ENCODE results near the gene ATP9B. TPM values are rescaled to one million over a fixed set of nuclear protein-coding genes. Genes with fewer than 3 reads are reported as not detected.

The ATP9B gene
- total RNA-seq, 1 donor from 2014 or later: 27.3 TPM

DNA sequence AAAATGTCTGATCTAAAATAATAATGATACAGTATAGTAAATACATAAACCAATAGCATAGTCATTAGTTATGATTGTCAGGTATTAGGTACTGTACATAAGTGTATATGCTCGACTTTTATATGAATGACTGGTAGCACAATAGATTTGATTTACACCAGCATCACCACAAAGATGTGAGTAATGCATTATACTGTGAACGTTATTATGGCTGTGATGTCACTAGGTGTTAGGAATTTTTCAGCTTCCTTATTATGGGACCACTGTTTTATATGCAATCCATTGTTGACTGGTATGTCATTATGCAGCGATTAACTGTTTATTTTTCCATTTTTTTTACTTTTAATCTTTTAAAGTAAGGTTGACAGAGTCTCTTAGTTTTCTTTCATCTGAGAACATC, 23.7 kb downstream of the ATP9B start:
- Mint-ChIP-seq H3K4me1 (ENCODE audit: unreplicated experiment) (peaks cover 1% of the 10 kb centered on the region), H3K36me3 (ENCODE audit: unreplicated experiment) (peaks cover 6% of the 10 kb centered on the region), H3K27ac (ENCODE audit: unreplicated experiment) (no peak overlapping the region), H3K9me3 (ENCODE audit: unreplicated experiment) (peaks cover 16% of the 10 kb centered on the region), H3K4me3 (ENCODE audit: unreplicated experiment) (no peak overlapping the region), H3K27me3 (ENCODE audit: unreplicated experiment) (no peaks in the 10 kb centered on the region)
- DNase-seq (ENCODE audit: extremely low spot score, unreplicated experiment): no peak
- TF ChIP-seq CTCF (IDR thresholded peaks at IDR 0.05): no peak

GRCh38 chr18:79093986-79094385, 24.8 kb downstream of the ATP9B start:
- no peak for DNase-seq (ENCODE audit: extremely low spot score, unreplicated experiment)
- peaks cover 11% of the 10 kb centered on the region for H3K36me3 Mint-ChIP-seq (ENCODE audit: unreplicated experiment)
- peaks cover 20% of the 10 kb centered on the region for H3K9me3 Mint-ChIP-seq (ENCODE audit: unreplicated experiment)
- TF ChIP-seq CTCF (IDR thresholded peaks at IDR 0.05): no peak
- H3K27me3 Mint-ChIP-seq (ENCODE audit: unreplicated experiment): no peaks in the 10 kb centered on the region
- H3K27ac Mint-ChIP-seq (ENCODE audit: unreplicated experiment): no peak overlapping the region
- no peak overlapping the region for H3K4me3 Mint-ChIP-seq (ENCODE audit: unreplicated experiment)
- H3K4me1 Mint-ChIP-seq (ENCODE audit: unreplicated experiment): peaks cover 6% of the 10 kb centered on the region

GRCh38 chr18:79095216-79095615, 26.0 kb downstream of the ATP9B start:
- no peak for TF ChIP-seq CTCF (IDR thresholded peaks at IDR 0.05)
- no peak overlapping the region for H3K27ac Mint-ChIP-seq (ENCODE audit: unreplicated experiment)

GRCh38 chr18:79100944-79101343, 31.8 kb downstream of the ATP9B start:
- TF ChIP-seq CTCF (IDR thresholded peaks at IDR 0.05): no peak
- H3K27me3 Mint-ChIP-seq (ENCODE audit: unreplicated experiment): no peaks in the 10 kb centered on the region
- no peak overlapping the region for H3K4me3 Mint-ChIP-seq (ENCODE audit: unreplicated experiment)
- no peak for DNase-seq (ENCODE audit: extremely low spot score, unreplicated experiment)
- H3K9me3 Mint-ChIP-seq (ENCODE audit: unreplicated experiment): peaks cover 5% of the 10 kb centered on the region
- no peak overlapping the region for H3K27ac Mint-ChIP-seq (ENCODE audit: unreplicated experiment)
- peaks cover 16% of the 10 kb centered on the region for H3K36me3 Mint-ChIP-seq (ENCODE audit: unreplicated experiment)
- H3K4me1 Mint-ChIP-seq (ENCODE audit: unreplicated experiment): peaks cover 7% of the 10 kb centered on the region

More at GRCh38 chr18:79095216-79095615, 26.0 kb downstream of the ATP9B start:
- H3K4me1 Mint-ChIP-seq (ENCODE audit: unreplicated experiment): peaks cover 9% of the 10 kb centered on the region
- no peaks in the 10 kb centered on the region for H3K27me3 Mint-ChIP-seq (ENCODE audit: unreplicated experiment)
- no peak overlapping the region for H3K4me3 Mint-ChIP-seq (ENCODE audit: unreplicated experiment)
- peaks cover 15% of the 10 kb centered on the region for H3K9me3 Mint-ChIP-seq (ENCODE audit: unreplicated experiment)
- peaks cover 10% of the 10 kb centered on the region for H3K36me3 Mint-ChIP-seq (ENCODE audit: unreplicated experiment)
- DNase-seq (ENCODE audit: extremely low spot score, unreplicated experiment): no peak

DNA sequence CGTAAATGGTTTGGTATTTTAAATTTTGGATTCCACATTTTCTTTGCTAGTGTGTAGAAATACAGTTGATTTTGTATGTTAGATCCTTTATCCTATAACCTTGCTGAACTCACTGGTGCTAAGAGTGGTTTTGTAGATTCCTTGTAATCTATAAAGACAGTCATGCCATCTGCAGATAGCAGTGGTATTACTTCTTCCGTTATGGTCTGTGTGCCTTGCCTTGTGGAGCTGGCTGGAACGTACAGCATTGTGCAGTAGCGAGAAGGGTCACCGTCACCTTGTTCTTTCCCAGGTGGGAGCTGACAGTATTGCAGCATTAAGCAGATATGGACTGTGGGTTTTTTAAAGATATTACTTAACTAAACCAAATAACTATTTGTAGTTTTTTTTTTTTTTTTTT, 33.7 kb downstream of the ATP9B start:
- H3K4me1 Mint-ChIP-seq (ENCODE audit: unreplicated experiment): peaks cover 7% of the 10 kb centered on the region
- H3K27ac Mint-ChIP-seq (ENCODE audit: unreplicated experiment): no peak overlapping the region
- H3K36me3 Mint-ChIP-seq (ENCODE audit: unreplicated experiment): peaks cover 16% of the 10 kb centered on the region
- H3K27me3 Mint-ChIP-seq (ENCODE audit: unreplicated experiment): no peaks in the 10 kb centered on the region
- TF ChIP-seq CTCF (IDR thresholded peaks at IDR 0.05): no peak
- H3K9me3 Mint-ChIP-seq (ENCODE audit: unreplicated experiment): peaks cover 5% of the 10 kb centered on the region
- H3K4me3 Mint-ChIP-seq (ENCODE audit: unreplicated experiment): no peak overlapping the region
- DNase-seq (ENCODE audit: extremely low spot score, unreplicated experiment): no peak
